ENCODE data around the gene EFR3B. TPM values are rescaled to one million over a fixed set of nuclear protein-coding genes. Genes with fewer than 3 reads are reported as not detected.
"Not testable (repeated sequence)": the region's sequence is repeated elsewhere in the genome, so short reads cannot be mapped to it uniquely, and the experiment has no call there.

Gene EFR3B
- 9.9 TPM for polyA plus RNA-seq (ENCODE audit: insufficient read length)
- long read RNA-seq, donor 1 = 0 reads
- long read RNA-seq, donor 2 = 0 reads
- long read RNA-seq, donor 3 = 0 reads
- long read RNA-seq, donor 4 = 0 reads
- long read RNA-seq, donor 5, full-length matches to known transcripts = 1 of 1 reads
- long read RNA-seq, donor 5, partial matches to known transcripts = 0 of 1 reads
- long read RNA-seq, donor 5, other reads (novel, unspliced or antisense) = 0 of 1 reads
- long read RNA-seq, donor 6 = 0 reads
- long read RNA-seq, donor 7 = 0 reads
- long read RNA-seq, donor 8 = 0 reads

- peak; percentile 91 for DNase-seq
Observed at GRCh38 chr2:25041928-25042320, at the start of gene EFR3B. EFR3B (plus strand) TSS chr2:25042076; CDS start chr2:25042313, 237 bp downstream.

GRCh38 chr2:24993406-24994145, 48.3 kb upstream of the EFR3B start:
- no peak for DNase-seq

- DNase-seq = no peak
Observed at GRCh38 chr2:24994146-24994724, 47.6 kb upstream of the EFR3B start.

GRCh38 chr2:24999097-24999496, 42.8 kb upstream of the EFR3B start:
- DNase-seq = not testable (repeated sequence)

- no peak for DNase-seq
Observed at GRCh38 chr2:25000036-25000435, 41.8 kb upstream of the EFR3B start.

- no peak for DNase-seq
Observed at GRCh38 chr2:25000503-25001324, 41.2 kb upstream of the EFR3B start.

GRCh38 chr2:25001325-25001637, 40.6 kb upstream of the EFR3B start:
- no peak for DNase-seq

GRCh38 chr2:25002066-25002465, 39.8 kb upstream of the EFR3B start:
- no peak for DNase-seq

GRCh38 chr2:25009954-25010353, 31.9 kb upstream of the EFR3B start:
- no peak for DNase-seq

- DNase-seq = not testable (repeated sequence)
Observed at GRCh38 chr2:25011342-25011741, 30.5 kb upstream of the EFR3B start.

- DNase-seq = no peak
Observed at GRCh38 chr2:25014631-25015030, 27.2 kb upstream of the EFR3B start.

- DNase-seq = no peak
Observed at GRCh38 chr2:25018681-25019080, 23.2 kb upstream of the EFR3B start.

GRCh38 chr2:25021791-25022362, 20.0 kb upstream of the EFR3B start:
- DNase-seq = no peak

- DNase-seq = no peak
Observed at GRCh38 chr2:25023333-25023732, 18.5 kb upstream of the EFR3B start.

- no peak for DNase-seq
Observed at GRCh38 chr2:25025229-25026007, 16.5 kb upstream of the EFR3B start.

- DNase-seq = no peak
Observed at GRCh38 chr2:25026008-25026530, 15.8 kb upstream of the EFR3B start.

GRCh38 chr2:25029183-25029554, 12.7 kb upstream of the EFR3B start:
- no peak for DNase-seq

GRCh38 chr2:25030702-25031101, 11.2 kb upstream of the EFR3B start:
- DNase-seq = no peak

GRCh38 chr2:25032094-25032493, 9.8 kb upstream of the EFR3B start:
- DNase-seq = no peak

GRCh38 chr2:25032901-25033300, 9.0 kb upstream of the EFR3B start:
- DNase-seq = no peak

GRCh38 chr2:25034081-25034480, 7.8 kb upstream of the EFR3B start:
- DNase-seq = no peak
